H1 (cell line): ENCODE measurements around the gene PRDM5. TPM values are rescaled to one million over a fixed set of nuclear protein-coding genes. Genes with fewer than 3 reads are reported as not detected.

Source experiments
- BRCA1 ChIP-seq: IDR thresholded peaks from 2 replicates; pipeline ENCODE4 v1.6.1; 2012; ENCODE audit warnings: low read depth, low read length, improper control_type of control experiment
- HDAC6 ChIP-seq: IDR thresholded peaks from one replicate; pipeline ENCODE4 v1.7.1; 2012; ENCODE audit warnings: low read depth, mild to moderate bottlenecking, inconsistent platforms, low read length, moderate library complexity
- NANOG ChIP-seq: IDR thresholded peaks from 2 replicates; pipeline ENCODE4 v1.6.1; 2011; ENCODE audit warnings: low read length, low read depth, mild to moderate bottlenecking, inconsistent platforms; ENCODE audit not compliant: insufficient read depth, poor library complexity, severe bottlenecking
- PHF8 ChIP-seq: fragments of 200-600 bp; sonication (generic); conservative IDR thresholded peaks from 2 replicates; pipeline ENCODE4 v1.7.1; 2012; ENCODE audit warnings: low read depth, mild to moderate bottlenecking, inconsistent platforms, low read length, moderate library complexity
- RNF2 ChIP-seq: fragments of 200-900, 300-1000 bp; sonication (generic); IDR thresholded peaks from 2 replicates; pipeline ENCODE4 v1.7.1; 2016; ENCODE audit warnings: borderline replicate concordance, low read depth, mild to moderate bottlenecking, antibody characterized with exemption, low read length; ENCODE audit not compliant: poor library complexity, severe bottlenecking; ENCODE audit errors: missing control alignments
- ZNF274 ChIP-seq: IDR thresholded peaks from 2 replicates; pipeline ENCODE4 v1.7.0; 2012; ENCODE audit warnings: low read length, borderline replicate concordance; ENCODE audit errors: extremely low read depth
- polyA plus RNA-seq, 7 experiments: library from polyadenylated mRNA; depleted of rRNA in 3 of 7; stranded (reverse) in 5 of 7; unstranded in 2 of 7; fragments of >200 nt in 5 of 7; fragments of 200-250 nt in 2 of 7; gene quantifications; 1 replicate in 5 of 7; 2 replicates in 1 of 7; 4 replicates in 1 of 7; pipeline versions ENCODE4 v1.2.1 to v1.2.3, GENCODE V29; 2011 to 2013; ENCODE audit warnings: missing spikeins in 2 of 7, mixed read lengths in 2 of 7
- total RNA-seq: library from RNA; stranded (reverse); fragmentation: NEBNext Ultra II Directional; extraction: Animal tissue kit (Norgen Biotek cat#: 25700); gene quantifications from 2 replicates; pipeline ENCODE4 v1.2.1, GENCODE V29; 2021

The PRDM5 gene
- total and polyA plus RNA-seq, 2 of the 8 experiments (the other 6 are each of a cell fraction or from before 2014, with no cell fraction given): 8.2 to 23.4 TPM

DNA sequence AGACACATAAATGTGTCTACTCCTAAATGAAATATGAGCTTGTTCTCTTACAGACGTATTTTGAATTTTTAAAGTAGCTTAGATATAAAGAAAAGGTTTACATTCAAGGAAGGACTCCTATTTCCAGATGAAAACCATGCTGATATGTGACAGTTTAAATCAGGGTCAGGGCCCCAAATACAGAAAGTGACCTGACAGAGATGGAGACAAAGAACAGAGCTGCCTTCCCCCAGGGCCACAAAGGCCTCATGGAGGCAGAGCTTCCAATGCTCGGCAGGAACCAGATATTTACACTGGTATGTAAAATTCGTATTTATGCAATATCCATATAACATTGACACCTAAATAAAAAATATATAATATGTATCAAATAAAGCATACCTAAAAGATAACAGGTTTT, 124.0 kb downstream of the PRDM5 start (continued):
- TF ChIP-seq RNF2 (no peak), BRCA1 (no peak), ZNF274 (no peak), HDAC6 (no peak), PHF8 (no peak), NANOG (no peak)
- TF ChIP-seq, all 59 proteins: peak for 0
